Ishikawa (cell line): Measurements from ENCODE around the gene KIAA1671.

ENCODE experiments used
- CEBPB ChIP-seq: IDR thresholded peaks from 2 replicates; pipeline ENCODE4 v1.6.1; 2012
- CREB1 ChIP-seq: IDR thresholded peaks from 2 replicates; pipeline ENCODE4 v1.6.1; 2012; ENCODE audit warnings: low read depth
- EGR1 ChIP-seq: IDR thresholded peaks from 2 replicates; pipeline ENCODE4 v1.6.1; 2012
- EP300 ChIP-seq: IDR thresholded peaks from 2 replicates; pipeline ENCODE4 v1.6.1; 2012; ENCODE audit warnings: borderline replicate concordance
- FOXM1 ChIP-seq: IDR thresholded peaks from 2 replicates; pipeline ENCODE4 v1.6.1; 2012; ENCODE audit warnings: low read depth, borderline replicate concordance
- MAX ChIP-seq: IDR thresholded peaks from 2 replicates; pipeline ENCODE4 v1.6.1; 2012
- NFIC ChIP-seq: IDR thresholded peaks from 2 replicates; pipeline ENCODE4 v1.6.1; 2012
- RAD21 ChIP-seq: IDR thresholded peaks from 2 replicates; pipeline ENCODE4 v1.6.1; 2012; ENCODE audit warnings: low read depth
- REST ChIP-seq: IDR thresholded peaks from 2 replicates; pipeline ENCODE4 v1.6.1; 2012; ENCODE audit warnings: low read depth, mild to moderate bottlenecking
- TAF1 ChIP-seq: IDR thresholded peaks from 2 replicates; pipeline ENCODE4 v1.6.1; 2012; ENCODE audit warnings: low read depth, mild to moderate bottlenecking
- TCF12 ChIP-seq: IDR thresholded peaks from 2 replicates; pipeline ENCODE4 v1.6.1; 2012; ENCODE audit warnings: low read depth
- TEAD4 ChIP-seq: IDR thresholded peaks from 2 replicates; pipeline ENCODE4 v1.6.1; 2012
- USF1 ChIP-seq: IDR thresholded peaks from 2 replicates; pipeline ENCODE4 v1.6.1; 2012
- YY1 ChIP-seq: IDR thresholded peaks from 2 replicates; pipeline ENCODE4 v1.6.1; 2012; ENCODE audit warnings: low read depth
- ZBTB7A ChIP-seq: IDR thresholded peaks from 2 replicates; pipeline ENCODE4 v1.6.1; 2012; ENCODE audit warnings: low read depth

KIAA1671 gene

GRCh38 chr22:25154667-25154999, 202.1 kb downstream of the KIAA1671 start:
- no peak for TF ChIP-seq EP300
- 0 out of 2 replicates have a peak, but pooled peaks have one; percentile 51 for TF ChIP-seq ZBTB7A

- TF ChIP-seq USF1 (no peak), ZBTB7A (no peak), MAX (no peak)
These were observed 204.2 kb downstream of the KIAA1671 start for GRCh38 chr22:25156736-25157135.

- TF ChIP-seq NFIC (no peak), MAX (no peak), EGR1 (no peak), TCF12 (no peak), CREB1 (no peak), REST (no peak), FOXM1 (no peak), YY1 (no peak), CEBPB (no peak), EP300 (no peak), TAF1 (no peak), TEAD4 (no peak), RAD21 (no peak), USF1 (no peak)
These were observed 206.5 kb downstream of the KIAA1671 start for GRCh38 chr22:25159028-25159427.

- TF ChIP-seq TEAD4 (no peak), REST (no peak), CREB1 (no peak)
These were observed 207.8 kb downstream of the KIAA1671 start for GRCh38 chr22:25160120-25160996.

GRCh38 chr22:25161017-25161915, 208.8 kb downstream of the KIAA1671 start:
- TF ChIP-seq FOXM1 (no peak), TCF12 (no peak), YY1 (no peak), CEBPB (no peak), RAD21 (no peak), EP300 (no peak), CREB1 (no peak), USF1 (no peak), TAF1 (no peak), EGR1 (no peak), REST (no peak), TEAD4 (no peak), NFIC (no peak), ZBTB7A (no peak), MAX (no peak)
